Gastroesophageal sphincter (tissue), 4 donors: ENCODE measurements around the gene IPO9. TPM values are rescaled to one million over a fixed set of nuclear protein-coding genes. Genes with fewer than 3 reads are reported as not detected.

Experiments
- ATAC-seq: fragments of 150-250 bp; one replicate; pipeline ENCODE4 v1.9.1; 2016; ENCODE audit warnings: mild to moderate bottlenecking, moderate library complexity
- H3K27ac ChIP-seq, 4 donors: fragments of 200-600 bp; sonication (generic) in 3 of 4; 1 replicate in 3 of 4; 2 replicates in 1 of 4; pipeline ENCODE4 v1.5.1; 2016 to 2019
- H3K27me3 ChIP-seq: fragments of 200-600 bp; sonication (generic); one replicate; pipeline ENCODE4 v1.5.1; 2019
- H3K36me3 ChIP-seq, 2 donors: fragments of 200-600 bp; sonication (generic); one replicate each; pipeline ENCODE4 v1.5.1; 2019; ENCODE audit warnings: control low read depth in 1 of 2
- H3K4me1 ChIP-seq, 3 donors: fragments of 200-600 bp; sonication (generic); 1 replicate in 2 of 3; 2 replicates in 1 of 3; pipeline ENCODE4 v1.5.1; 2016 to 2019; ENCODE audit warnings: control low read depth in 2 of 3
- H3K4me3 ChIP-seq, 2 donors: fragments of 200-600 bp; sonication (generic); one replicate each; pipeline ENCODE4 v1.5.1; 2019; ENCODE audit warnings: mild to moderate bottlenecking in 1 of 2, moderate library complexity in 1 of 2
- H3K9me3 ChIP-seq, 3 donors: fragments of 200-600 bp; sonication (generic); one replicate each; pipeline ENCODE4 v1.5.1; 2017 to 2019; ENCODE audit warnings: control low read depth in 2 of 3
- EP300 ChIP-seq: sonication (generic); formaldehyde crosslinking; IDR thresholded peaks from one replicate; pipeline ENCODE4 v1.6.1; 2017; ENCODE audit warnings: antibody characterized with exemption, mild to moderate bottlenecking
- POLR2A ChIP-seq, 2 donors: fragments of 450-650 bp; IDR thresholded peaks; one replicate each; pipeline ENCODE4 v1.6.1; 2017; ENCODE audit warnings: antibody characterized with exemption in 2 of 2, mild to moderate bottlenecking in 2 of 2, moderate library complexity in 1 of 2
- POLR2AphosphoS5 ChIP-seq: sonication (generic); formaldehyde crosslinking; IDR thresholded peaks from one replicate; pipeline ENCODE4 v1.6.1; 2017; ENCODE audit warnings: antibody characterized with exemption
- WGBS, 2 donors: methylation state at CpG; one replicate each; pipeline ENCODE4 v1.1.5; 2018; ENCODE audit warnings: low coverage in 1 of 2; 5-methylcytosine and 5-hydroxymethylcytosine counted together
- total RNA-seq, 4 donors: library from RNA; depleted of rRNA; stranded (reverse); fragments of >200 nt; gene quantifications; one replicate each; pipeline ENCODE4 v1.1.0, GENCODE V29; 2016
- TF ChIP-seq, protein P1 (sequence below), 4 experiments: fragments of 200-600 bp in 2 of 4; fragments of 450-650 bp in 2 of 4; sonication (generic) in 1 of 4; IDR thresholded peaks; one replicate each; pipeline ENCODE4 v1.5.1; 2017 to 2019; ENCODE audit warnings: antibody characterized with exemption in 4 of 4, mild to moderate bottlenecking in 2 of 4, moderate library complexity in 2 of 4

Gene IPO9
- total RNA-seq, 4 donors from 2014 or later, result 21.6 to 30.7 (median 26.5) TPM

DNA sequence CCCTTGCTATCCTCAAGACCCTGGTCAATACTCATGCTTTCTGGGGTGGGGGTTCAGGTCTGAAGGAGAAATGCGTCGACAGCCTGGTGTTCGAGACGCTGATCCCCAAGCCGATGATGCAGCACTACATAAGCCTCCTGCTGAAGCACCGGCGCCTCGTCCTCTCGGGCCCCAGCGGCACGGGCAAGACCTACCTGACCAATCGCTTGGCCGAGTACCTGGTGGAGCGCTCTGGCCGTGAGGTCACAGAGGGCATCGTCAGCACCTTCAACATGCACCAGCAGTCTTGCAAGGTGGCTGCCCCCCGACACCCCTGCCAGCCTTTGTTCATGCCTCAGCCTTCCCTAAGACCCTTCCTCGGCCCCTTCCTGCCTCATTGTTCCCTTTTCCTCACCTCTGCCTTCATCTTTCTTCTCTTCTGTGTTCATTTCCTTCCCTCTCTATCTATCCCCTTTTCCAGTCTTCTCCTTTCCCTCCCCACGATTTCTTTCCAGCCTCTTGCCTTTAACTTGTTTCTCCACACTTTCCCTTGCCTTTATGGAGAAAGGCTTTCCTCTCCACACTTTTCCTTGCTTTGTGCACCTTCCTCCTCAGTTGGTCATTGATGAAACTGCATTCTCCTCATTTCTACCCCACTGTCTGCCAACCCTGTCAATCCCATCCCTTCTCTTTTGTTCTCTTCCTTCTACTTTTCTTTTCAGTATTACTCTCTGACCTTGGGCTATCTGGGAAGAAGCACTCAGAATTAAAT, 18.3 kb upstream of the IPO9 start:
- Histone ChIP-seq H3K4me3 (no peak overlapping the region), H3K36me3 (peaks cover 0 to 97% of the 10 kb centered on the region in 2 donors), H3K9me3 (no peaks in the 10 kb centered on the region), H3K4me1 (no peaks in the 10 kb centered on the region), H3K27ac (no peak overlapping the region), H3K27me3 (no peaks in the 10 kb centered on the region)
- ATAC-seq, result no peak
- no peak for TF ChIP-seq POLR2A (IDR thresholded peaks at IDR 0.05)
- TF ChIP-seq POLR2AphosphoS5, result no peak
- TF ChIP-seq EP300, result no peak
- TF ChIP-seq, protein P1, sequence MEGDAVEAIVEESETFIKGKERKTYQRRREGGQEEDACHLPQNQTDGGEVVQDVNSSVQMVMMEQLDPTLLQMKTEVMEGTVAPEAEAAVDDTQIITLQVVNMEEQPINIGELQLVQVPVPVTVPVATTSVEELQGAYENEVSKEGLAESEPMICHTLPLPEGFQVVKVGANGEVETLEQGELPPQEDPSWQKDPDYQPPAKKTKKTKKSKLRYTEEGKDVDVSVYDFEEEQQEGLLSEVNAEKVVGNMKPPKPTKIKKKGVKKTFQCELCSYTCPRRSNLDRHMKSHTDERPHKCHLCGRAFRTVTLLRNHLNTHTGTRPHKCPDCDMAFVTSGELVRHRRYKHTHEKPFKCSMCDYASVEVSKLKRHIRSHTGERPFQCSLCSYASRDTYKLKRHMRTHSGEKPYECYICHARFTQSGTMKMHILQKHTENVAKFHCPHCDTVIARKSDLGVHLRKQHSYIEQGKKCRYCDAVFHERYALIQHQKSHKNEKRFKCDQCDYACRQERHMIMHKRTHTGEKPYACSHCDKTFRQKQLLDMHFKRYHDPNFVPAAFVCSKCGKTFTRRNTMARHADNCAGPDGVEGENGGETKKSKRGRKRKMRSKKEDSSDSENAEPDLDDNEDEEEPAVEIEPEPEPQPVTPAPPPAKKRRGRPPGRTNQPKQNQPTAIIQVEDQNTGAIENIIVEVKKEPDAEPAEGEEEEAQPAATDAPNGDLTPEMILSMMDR (IDR thresholded peaks at IDR 0.05), result no peak
- WGBS, 2 donors, result 93% methylated on average over 5 to 7 of the region's 19 CpGs

DNA sequence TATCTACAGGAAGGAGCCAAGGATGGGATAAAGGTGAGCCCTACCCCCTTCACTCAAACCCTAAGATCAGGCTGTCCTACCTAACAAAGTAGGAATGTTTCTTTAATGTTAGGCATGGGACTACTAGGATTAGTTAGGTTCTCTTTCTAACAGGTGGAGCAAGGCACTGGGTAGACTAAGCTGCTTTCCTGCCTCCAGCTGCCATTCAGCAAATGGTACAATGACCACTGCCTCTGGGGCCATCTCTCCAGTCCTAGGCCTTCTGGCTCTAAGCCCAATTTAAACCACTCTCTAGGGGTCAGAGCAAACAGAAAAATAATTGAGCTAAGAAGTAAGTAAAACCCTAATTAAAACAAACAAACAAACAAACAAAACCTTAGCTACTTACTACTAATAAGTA, 15.7 kb upstream of the IPO9 start:
- H3K36me3 ChIP-seq, result peaks cover 0 to 97% of the 10 kb centered on the region in 2 donors
- H3K27me3 ChIP-seq, result no peaks in the 10 kb centered on the region
- H3K9me3 ChIP-seq, result no peaks in the 10 kb centered on the region
- H3K4me3 ChIP-seq, result no peak overlapping the region
- H3K4me1 ChIP-seq, result no peaks in the 10 kb centered on the region
- TF ChIP-seq EP300, result no peak
- TF ChIP-seq POLR2A (IDR thresholded peaks at IDR 0.05), result no peak
- TF ChIP-seq, protein P1 (IDR thresholded peaks at IDR 0.05), result no peak
- no peak for TF ChIP-seq POLR2AphosphoS5
- H3K27ac ChIP-seq, result no peak overlapping the region
- no peak for ATAC-seq

DNA sequence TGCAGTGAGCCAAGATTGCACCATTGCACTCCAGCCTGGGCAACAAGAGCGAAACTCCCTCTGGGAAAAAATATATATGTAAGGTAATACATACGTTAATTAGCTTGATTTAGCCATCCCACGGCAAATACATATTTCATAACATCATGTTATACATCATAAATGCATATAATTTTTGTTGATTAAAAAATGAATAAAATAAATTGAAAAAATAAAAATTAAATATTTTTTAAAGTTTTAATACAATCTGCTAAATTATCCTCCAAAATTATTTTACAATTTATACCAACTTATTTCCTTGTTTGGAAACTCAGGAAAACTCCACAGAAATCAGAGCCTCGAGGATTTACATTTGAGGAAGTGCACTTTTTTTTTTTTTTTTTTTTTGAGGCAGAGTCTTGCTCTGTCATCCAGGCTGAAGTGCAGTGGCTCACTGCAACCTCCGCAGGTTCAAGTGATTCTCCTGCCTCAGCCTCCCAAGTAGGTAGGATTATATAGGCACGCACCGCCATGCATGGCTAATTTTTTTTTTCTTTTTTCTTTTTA, 12.6 kb upstream of the IPO9 start:
- H3K27ac ChIP-seq, result no peak overlapping the region
- H3K9me3 ChIP-seq, result no peaks in the 10 kb centered on the region
- no peak for ATAC-seq
- no peak overlapping the region for H3K4me3 ChIP-seq
- TF ChIP-seq EP300 (no peak), POLR2A (IDR thresholded peaks at IDR 0.05) (no peak)
- H3K36me3 ChIP-seq, result peaks cover 0 to 97% of the 10 kb centered on the region in 2 donors
- no peaks in the 10 kb centered on the region for H3K4me1 ChIP-seq
- 85 to 88% methylated on average over 4 to 7 of the region's 7 CpGs for WGBS, 2 donors
- H3K27me3 ChIP-seq, result no peaks in the 10 kb centered on the region

DNA sequence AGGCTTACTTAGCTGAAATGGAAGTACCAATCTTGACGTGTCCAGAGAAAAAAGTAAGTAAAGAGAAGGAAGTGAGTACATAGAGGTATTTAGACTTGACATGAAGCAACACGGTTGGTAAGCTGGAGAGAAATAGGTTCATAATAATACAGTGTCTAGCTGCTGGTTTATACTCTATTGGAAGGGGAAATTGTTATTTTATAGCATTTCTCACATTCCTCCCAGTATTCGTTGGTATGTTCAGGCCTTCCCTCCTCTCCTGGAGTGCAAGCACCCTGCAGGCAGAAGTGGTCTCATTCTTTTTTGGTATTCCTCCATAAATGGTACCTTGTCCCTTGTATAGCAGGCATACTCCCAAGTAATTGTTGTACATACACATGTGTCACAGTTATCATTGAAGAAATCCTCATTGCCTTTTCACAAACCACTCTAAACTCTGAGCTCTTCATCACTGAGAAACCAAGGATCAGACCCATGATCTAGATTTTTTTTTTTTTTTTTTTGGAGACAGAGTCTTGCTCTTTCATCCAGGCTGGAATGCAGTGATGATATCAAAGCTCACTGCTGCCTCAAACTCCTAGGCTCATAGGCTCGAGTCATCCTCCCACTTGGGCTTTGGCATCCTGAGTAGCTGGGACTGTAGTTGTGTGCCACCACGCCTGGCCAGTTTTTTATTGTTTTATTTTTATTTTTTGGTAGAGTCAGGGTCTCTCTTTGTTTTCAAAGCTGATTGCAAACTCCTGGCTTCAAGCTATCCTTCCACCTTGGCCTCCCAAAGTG, 9.8 kb upstream of the IPO9 start:
- WGBS, 2 donors, result 76 to 81% methylated on average over 4 to 5 of the region's 5 CpGs
- TF ChIP-seq POLR2AphosphoS5, result no peak
- no peak for TF ChIP-seq POLR2A (IDR thresholded peaks at IDR 0.05)
- no peak for TF ChIP-seq EP300
- TF ChIP-seq, protein P1 (IDR thresholded peaks at IDR 0.05), result no peak
- no peaks in the 10 kb centered on the region for H3K27me3 ChIP-seq
- H3K4me1 ChIP-seq, result no peaks in the 10 kb centered on the region
- H3K9me3 ChIP-seq, result no peaks in the 10 kb centered on the region
- no peak for ATAC-seq
- H3K36me3 ChIP-seq, result peaks cover 0 to 76% of the 10 kb centered on the region in 2 donors
- no peak overlapping the region for H3K27ac ChIP-seq
- no peak overlapping the region for H3K4me3 ChIP-seq

DNA sequence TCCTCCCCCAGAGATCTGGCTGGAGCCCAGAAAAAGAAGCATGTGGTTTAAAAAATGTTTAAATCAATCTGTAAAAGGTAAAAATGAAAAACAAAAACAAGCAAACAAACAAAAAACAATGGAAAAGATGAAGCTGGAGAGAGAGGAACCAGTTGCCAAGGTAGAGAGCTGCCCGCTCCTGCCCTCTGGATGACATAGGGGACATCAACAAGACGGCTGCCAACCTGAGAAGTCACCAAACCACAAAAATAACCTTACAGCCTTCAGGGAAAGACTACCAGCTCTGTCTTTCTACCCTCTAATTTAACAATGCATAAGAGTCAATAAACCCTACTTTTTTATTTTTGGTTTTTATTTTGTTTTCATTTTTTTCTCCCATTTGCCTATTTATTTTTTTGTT, 8.5 kb upstream of the IPO9 start:
- TF ChIP-seq, protein P1 (IDR thresholded peaks at IDR 0.05), result no peak
- TF ChIP-seq EP300 (no peak), POLR2AphosphoS5 (no peak), POLR2A (IDR thresholded peaks at IDR 0.05) (no peak)
- 95 to 100% methylated on average over 2 of the region's 2 CpGs for WGBS, 2 donors
- no peak for ATAC-seq
- Histone ChIP-seq H3K4me1 (no peaks in the 10 kb centered on the region), H3K36me3 (peaks cover 0 to 66% of the 10 kb centered on the region in 2 donors), H3K4me3 (no peak overlapping the region), H3K9me3 (no peaks in the 10 kb centered on the region), H3K27ac (no peak overlapping the region), H3K27me3 (no peaks in the 10 kb centered on the region)
